DMS114 treated with DMSO at 0.1 percent for 48 hours (cell line): ENCODE data around the gene GCK.

Source experiments
- DNase-seq: peaks from one replicate; lab custom pipeline; 2025; ENCODE audit not compliant: unreplicated experiment; lab: John Stamatoyannopoulos, UW

The GCK gene

GRCh38 chr7:44157116-44158080 lies 31.8 kb downstream of the GCK start:
- DNase-seq, result no peak

- DNase-seq, result no peak
Observed at GRCh38 chr7:44156453-44157010, 32.7 kb downstream of the GCK start.

- DNase-seq, result no peak
Observed at GRCh38 chr7:44155191-44156185, 33.8 kb downstream of the GCK start.

- DNase-seq, result no peak
Observed at GRCh38 chr7:44154703-44155102, 34.5 kb downstream of the GCK start.

- DNase-seq, result no peak
Observed at GRCh38 chr7:44153948-44154335, 35.3 kb downstream of the GCK start.

- DNase-seq, result no peak
Observed at GRCh38 chr7:44152971-44153947, 36.0 kb downstream of the GCK start.

- no peak for DNase-seq
Observed at GRCh38 chr7:44151956-44152355, 37.3 kb downstream of the GCK start.

GRCh38 chr7:44150966-44151941 lies 38.0 kb downstream of the GCK start:
- DNase-seq, result no peak

- no peak for DNase-seq
Observed at GRCh38 chr7:44150466-44150832, 38.8 kb downstream of the GCK start.

- no peak for DNase-seq
Observed at GRCh38 chr7:44149571-44150465, 39.4 kb downstream of the GCK start.

- DNase-seq, result no peak
Observed at GRCh38 chr7:44148961-44149536, 40.2 kb downstream of the GCK start.

- no peak for DNase-seq
Observed at GRCh38 chr7:44148166-44148565, 41.1 kb downstream of the GCK start.

GRCh38 chr7:44147026-44147991 lies 41.9 kb downstream of the GCK start:
- DNase-seq, result no peak

GRCh38 chr7:44145969-44146911 lies 43.0 kb downstream of the GCK start:
- DNase-seq, result peak; percentile 22

GRCh38 chr7:44145479-44145968 lies 43.7 kb downstream of the GCK start:
- DNase-seq, result no peak
